ENCODE data around the gene NUP54.

DNA sequence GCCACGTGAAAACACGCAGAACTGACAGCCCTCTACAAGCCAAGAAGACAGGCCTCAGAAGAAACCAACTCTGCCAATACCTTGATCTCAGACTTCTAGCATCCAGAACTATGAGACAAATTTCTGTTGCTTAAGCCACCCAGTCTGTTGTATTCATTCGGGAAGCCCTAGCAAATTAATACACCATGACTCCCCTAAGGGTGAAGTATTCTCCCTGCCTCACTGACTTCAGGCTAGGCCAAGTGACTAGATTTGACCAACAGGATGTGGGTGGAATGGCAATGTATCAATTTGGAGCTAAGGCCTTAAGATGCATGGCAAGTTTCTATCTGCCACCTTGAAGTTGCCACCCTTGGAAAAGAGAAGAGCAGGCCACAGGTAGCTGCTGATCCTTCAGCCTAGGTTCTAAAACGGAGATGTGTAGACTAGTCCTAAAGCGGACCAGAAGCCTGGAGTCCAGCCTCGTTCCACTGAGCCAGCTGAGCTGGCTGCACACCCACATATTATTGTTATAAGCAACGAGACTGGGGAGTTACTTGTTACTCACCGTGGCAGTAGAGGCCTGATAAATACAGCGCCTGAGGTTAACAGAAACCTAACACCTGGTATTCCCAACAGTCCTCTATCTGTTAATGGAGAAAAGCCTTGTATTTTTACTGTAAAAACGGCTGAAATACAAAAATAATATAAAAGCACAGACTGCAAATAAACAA, 49.0 kb upstream of the NUP54 start:
- TF ChIP-seq, protein P1, sequence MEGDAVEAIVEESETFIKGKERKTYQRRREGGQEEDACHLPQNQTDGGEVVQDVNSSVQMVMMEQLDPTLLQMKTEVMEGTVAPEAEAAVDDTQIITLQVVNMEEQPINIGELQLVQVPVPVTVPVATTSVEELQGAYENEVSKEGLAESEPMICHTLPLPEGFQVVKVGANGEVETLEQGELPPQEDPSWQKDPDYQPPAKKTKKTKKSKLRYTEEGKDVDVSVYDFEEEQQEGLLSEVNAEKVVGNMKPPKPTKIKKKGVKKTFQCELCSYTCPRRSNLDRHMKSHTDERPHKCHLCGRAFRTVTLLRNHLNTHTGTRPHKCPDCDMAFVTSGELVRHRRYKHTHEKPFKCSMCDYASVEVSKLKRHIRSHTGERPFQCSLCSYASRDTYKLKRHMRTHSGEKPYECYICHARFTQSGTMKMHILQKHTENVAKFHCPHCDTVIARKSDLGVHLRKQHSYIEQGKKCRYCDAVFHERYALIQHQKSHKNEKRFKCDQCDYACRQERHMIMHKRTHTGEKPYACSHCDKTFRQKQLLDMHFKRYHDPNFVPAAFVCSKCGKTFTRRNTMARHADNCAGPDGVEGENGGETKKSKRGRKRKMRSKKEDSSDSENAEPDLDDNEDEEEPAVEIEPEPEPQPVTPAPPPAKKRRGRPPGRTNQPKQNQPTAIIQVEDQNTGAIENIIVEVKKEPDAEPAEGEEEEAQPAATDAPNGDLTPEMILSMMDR (conservative IDR thresholded peaks at IDR 0.05): no peak
- TF ChIP-seq ZFX (IDR thresholded peaks at IDR 0.05): no peak

All from C4-2B (cell line).